Endothelial cell of hepatic sinusoid (primary cell): ENCODE results near the gene TGFBR2.

Experiments
- in situ Hi-C: cut with HindIII; loops from 2 replicates; pipeline ENCODE4 v1.10.0; 2017; ENCODE audit warnings: low sequenced_read_pairs

The TGFBR2 gene

GRCh38 chr3:30707825-30708224, 101.4 kb downstream of the TGFBR2 start:
- in situ Hi-C loops, result loop anchor here (25.0 kb wide), 1 partner anchor 671 kb away; no protein-coding TSS in a partner anchor

GRCh38 chr3:30708472-30708871, 102.1 kb downstream of the TGFBR2 start:
- in situ Hi-C loops, result loop anchor here (25.0 kb wide), 1 partner anchor 671 kb away; no protein-coding TSS in a partner anchor

DNA sequence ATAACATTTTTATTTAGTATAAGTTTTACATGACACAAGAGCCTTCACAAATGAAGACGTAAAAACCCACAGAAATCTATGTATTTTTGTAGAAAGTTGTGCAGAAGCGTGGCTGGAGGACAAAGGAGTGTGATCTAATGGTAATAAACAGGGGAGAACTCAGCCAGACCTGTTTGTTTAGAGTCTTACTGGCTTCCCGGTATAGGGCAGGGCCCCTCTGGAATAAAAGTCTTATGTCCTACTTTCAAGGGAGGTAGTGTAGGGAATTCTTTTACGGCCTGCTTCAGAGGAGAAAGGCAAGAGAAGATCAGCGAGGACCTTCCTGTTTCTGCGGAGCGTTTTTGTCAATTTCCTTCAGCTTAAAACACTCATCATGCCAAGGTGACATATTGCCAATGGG, 103.6 kb downstream of the TGFBR2 start:
- in situ Hi-C loops, result loop anchor here (25.0 kb wide), 1 partner anchor 673 kb away; no protein-coding TSS in a partner anchor

- in situ Hi-C loops, result loop anchor here (25.0 kb wide), 1 partner anchor 674 kb away; no protein-coding TSS in a partner anchor
Measured at GRCh38 chr3:30711151-30711550, 104.8 kb downstream of the TGFBR2 start.

- in situ Hi-C loops, result loop anchor here (25.0 kb wide), 1 partner anchor 675 kb away; no protein-coding TSS in a partner anchor
Measured at GRCh38 chr3:30711867-30712266, 105.5 kb downstream of the TGFBR2 start.

DNA sequence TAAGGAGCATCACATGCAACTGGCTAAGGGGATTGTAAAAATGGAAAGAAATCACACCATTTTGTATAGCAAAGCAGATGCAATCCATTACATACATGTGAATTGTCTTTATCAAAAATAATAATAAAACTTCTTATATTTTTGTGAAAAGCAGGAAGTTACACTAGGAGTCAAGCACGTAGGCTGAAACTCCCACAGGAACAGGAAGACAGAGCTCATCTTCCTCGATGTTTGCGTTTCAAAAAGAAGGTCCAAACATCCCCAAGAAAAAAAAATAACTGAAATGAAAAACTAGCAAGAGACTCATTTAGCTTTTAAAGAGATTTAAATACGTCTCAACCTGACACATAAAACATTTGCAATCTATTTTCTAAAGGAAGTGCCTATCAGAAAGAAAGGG, 106.6 kb downstream of the TGFBR2 start:
- in situ Hi-C loops, result loop anchor here (25.0 kb wide), 1 partner anchor 676 kb away; no protein-coding TSS in a partner anchor

DNA sequence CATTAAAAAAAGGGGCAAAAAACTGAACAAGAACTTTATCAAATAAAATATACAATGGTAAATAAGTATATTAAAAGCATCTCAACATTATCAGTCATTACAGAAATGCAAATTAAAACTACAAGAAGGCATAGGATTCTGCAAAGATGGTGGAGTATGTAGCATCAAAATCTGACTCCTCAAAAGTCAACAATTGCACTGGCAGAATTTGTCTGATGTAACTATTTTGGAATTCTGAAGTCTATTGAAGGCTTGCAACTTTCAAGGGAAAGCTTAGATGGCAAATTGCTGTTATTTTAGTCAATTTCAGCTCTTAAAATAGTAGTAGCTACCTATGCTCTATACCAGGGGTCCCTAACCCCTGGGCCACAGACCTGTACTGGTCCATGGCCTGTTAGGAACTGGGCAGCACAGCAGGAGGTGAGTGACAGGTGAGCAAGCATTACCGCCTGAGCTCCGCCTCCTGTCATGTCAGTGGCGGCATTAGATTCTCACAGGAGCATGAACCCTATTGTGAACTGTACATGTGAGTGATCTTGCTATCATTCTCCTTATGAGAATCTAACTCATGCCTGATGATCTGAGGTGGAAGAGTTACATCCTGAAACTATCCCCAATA, 107.6 kb downstream of the TGFBR2 start:
- in situ Hi-C loops, result loop anchor here (25.0 kb wide), 1 partner anchor 677 kb away; no protein-coding TSS in a partner anchor

- in situ Hi-C loops, result loop anchor here (25.0 kb wide), 1 partner anchor 682 kb away; no protein-coding TSS in a partner anchor
Measured at GRCh38 chr3:30719536-30719935, 113.1 kb downstream of the TGFBR2 start.

DNA sequence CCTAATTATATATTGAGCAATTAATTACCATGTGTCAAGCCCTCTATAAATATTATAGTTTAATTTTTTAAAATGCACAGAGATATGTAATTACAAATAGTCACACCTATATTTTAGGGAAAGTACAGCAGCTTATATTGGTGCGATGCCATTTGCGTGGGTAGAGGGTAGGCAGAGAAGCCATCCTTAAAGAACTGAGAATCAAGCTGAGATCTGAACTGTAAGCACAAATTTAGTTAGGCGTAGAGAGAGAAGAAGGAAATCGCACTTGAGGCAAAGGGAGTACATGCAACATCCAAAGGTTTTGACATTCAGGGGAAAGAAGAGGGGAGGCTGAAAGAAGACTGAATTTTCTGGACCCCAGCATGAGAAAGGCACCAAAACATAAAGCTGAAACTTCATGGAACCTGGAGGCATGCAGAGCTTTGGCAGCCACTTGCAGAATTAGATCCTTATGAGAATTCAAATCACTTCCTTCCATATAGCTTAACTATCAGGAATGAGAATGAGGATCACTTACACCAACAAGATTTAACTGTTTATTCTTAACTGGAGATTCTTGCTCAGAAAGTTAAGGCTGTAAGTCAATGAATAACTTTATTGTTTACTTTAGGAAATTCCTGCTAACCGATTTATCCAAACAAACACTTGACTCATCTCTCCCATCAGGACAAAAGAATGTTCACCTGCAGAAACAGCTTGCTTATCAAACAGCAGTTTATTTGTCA, 114.3 kb downstream of the TGFBR2 start:
- in situ Hi-C loops, result loop anchor here (25.0 kb wide), 1 partner anchor 683 kb away; no protein-coding TSS in a partner anchor

DNA sequence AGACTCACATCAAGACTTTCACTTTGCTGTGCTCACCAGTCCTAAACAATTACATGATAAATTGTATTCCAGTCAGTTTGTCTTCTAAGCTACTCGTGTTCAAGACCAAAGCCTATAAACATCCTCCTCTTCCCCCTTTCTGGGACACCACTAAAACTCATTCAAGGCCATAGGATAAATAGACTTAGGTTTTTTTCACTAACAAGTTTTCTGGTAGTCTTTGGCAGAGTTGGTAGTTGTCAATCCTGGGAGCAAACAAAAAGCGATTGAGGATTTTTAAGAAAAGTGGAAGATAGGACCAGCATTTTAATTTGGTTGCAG, 114.9 kb downstream of the TGFBR2 start:
- in situ Hi-C loops, result loop anchor here (25.0 kb wide), 1 partner anchor 684 kb away; no protein-coding TSS in a partner anchor

GRCh38 chr3:30723211-30723610, 116.8 kb downstream of the TGFBR2 start:
- in situ Hi-C loops, result loop anchor here (25.0 kb wide), 1 partner anchor 686 kb away; no protein-coding TSS in a partner anchor

DNA sequence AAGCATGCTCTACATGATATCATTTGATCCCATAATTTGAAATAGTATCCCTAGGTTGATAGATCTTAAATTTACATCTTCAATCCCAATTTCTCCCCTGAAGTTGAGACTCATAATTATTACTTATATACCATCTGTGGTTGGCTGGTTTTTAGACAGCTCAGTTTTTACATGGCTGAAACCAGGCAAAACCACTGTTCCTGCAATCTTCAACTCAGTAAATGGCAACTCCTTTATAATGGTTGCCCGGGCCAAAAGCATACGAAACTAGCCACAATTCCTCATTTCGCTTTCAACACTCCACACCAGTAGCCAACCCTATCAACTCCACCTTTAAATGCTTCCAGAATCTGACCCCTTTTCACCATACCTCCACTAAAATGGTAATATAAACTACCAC, 118.5 kb downstream of the TGFBR2 start:
- in situ Hi-C loops, result loop anchor here (25.0 kb wide), 1 partner anchor 688 kb away; no protein-coding TSS in a partner anchor

- in situ Hi-C loops, result no loop called here
Measured at GRCh38 chr3:30728143-30728542, 121.7 kb downstream of the TGFBR2 start.

GRCh38 chr3:30729512-30729911, 123.1 kb downstream of the TGFBR2 start:
- in situ Hi-C loops, result no loop called here

DNA sequence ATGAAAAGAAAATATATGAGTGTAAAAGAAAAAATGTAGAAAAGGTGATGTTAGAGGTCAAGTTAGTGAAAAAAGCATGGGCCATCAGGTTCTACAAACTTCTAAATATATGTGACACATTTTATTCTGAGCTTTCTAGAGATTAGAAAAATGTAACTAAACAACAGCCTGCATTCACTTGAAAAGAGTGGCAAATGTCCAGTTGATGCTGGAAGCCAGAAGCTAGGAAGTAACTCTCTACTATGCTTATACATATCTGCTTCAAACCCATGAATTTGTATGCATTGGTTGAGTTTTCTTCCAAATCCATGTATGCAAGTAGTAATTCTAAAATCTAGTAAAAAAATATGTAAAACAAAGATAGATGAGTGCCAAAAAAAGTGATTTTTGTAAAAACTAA, 123.5 kb downstream of the TGFBR2 start:
- in situ Hi-C loops, result no loop called here

GRCh38 chr3:30730967-30731366, 124.6 kb downstream of the TGFBR2 start:
- in situ Hi-C loops, result no loop called here

- in situ Hi-C loops, result no loop called here
Measured at GRCh38 chr3:30733209-30733608, 126.8 kb downstream of the TGFBR2 start.

DNA sequence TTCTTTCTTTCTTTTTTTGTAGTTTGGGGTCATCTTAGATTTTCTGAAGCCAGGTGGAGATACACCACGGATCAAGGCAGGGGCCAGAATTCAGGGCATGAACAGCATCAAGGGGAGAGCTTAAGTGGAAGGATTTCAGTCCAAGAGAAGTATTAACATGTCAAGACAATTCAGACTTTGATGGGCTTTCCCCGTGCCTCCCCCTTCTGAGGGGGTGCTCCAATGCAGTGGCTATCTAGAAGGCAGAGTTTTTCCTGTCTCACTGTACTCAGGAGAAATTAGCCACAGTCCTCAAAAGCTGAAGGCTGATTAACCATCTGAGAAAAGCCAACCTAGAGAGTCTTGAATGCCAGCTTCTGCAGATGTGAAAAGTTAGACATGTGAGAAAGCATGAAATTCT, 127.3 kb downstream of the TGFBR2 start:
- in situ Hi-C loops, result no loop called here

DNA sequence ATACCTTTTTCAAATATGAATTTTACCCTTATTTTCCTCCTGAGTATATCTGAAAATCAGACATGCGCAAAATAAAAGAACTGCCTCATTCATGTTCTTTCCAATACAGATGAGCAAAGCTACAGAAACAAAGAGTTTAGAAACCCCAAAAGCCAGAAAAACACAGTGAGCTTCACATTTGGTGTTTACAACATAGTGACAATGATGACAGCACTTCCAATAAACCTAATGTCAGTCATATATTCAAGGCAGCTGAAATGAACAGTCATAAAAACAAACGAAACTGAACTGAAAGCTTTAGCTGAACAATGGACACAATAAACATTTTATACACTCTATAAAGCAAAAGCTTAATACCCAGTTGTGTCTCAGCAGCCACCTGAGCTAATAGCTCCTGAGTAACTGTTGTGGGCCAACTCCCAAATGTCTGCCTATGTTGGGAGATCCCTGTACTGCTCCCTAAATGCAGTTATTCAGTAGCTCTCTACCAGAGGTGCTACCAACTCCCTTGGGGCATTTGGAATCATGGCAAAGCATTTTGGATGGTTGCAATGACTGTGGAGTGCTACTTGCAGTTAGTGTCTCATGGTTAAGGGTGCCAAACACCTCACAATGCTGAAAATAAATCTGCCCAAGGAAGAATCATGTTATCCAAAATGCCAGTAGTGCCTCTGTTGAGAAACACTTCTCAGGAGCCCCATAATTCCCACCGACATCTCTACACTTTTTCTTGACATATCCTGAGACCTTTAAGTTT, 131.5 kb downstream of the TGFBR2 start:
- in situ Hi-C loops, result no loop called here

DNA sequence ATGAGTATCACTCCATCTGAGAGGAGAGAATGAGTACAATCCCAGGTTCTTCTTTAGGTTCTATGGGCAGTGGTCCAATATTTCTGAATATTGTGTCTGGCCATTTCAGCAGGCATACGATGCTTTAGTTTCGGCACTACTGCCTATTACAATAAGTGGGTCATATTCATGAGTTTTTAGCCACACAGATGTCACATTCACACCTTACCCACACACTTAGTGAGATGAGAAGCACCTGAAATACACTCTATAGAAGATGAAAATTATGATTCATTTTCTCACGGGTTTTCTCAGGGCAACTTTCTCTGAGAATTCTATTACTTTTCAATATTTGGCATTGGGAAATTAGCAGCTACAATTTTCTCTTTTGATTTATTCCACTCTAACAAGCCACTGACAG, 132.2 kb downstream of the TGFBR2 start:
- in situ Hi-C loops, result no loop called here

GRCh38 chr3:30741889-30742288, 135.5 kb downstream of the TGFBR2 start:
- in situ Hi-C loops, result no loop called here
